K562 (cell line): ENCODE data around the gene ADAMTS14. TPM values are rescaled to one million over a fixed set of nuclear protein-coding genes. Genes with fewer than 3 reads are reported as not detected.

Experiments
- CXXC5 ChIP-seq: fragments of 250-450 bp; sonication (Bioruptor Pico); IDR thresholded peaks from 2 replicates; pipeline ENCODE4 v1.8.0; 2022; ENCODE audit warnings: inconsistent platforms, mild to moderate bottlenecking, moderate library complexity
- GMEB1 ChIP-seq: fragments of 250-450 bp; sonication (Bioruptor Pico); IDR thresholded peaks from 2 replicates; pipeline ENCODE4 v1.4.0; 2020; ENCODE audit warnings: mild to moderate bottlenecking
- HNRNPUL1 ChIP-seq: fragments of 200-400 bp; formaldehyde crosslinking; IDR thresholded peaks from 2 replicates; pipeline ENCODE4 v1.6.1; 2017; ENCODE audit warnings: low read length
- MTA1 ChIP-seq: fragments of 450-650 bp; IDR thresholded peaks from 2 replicates; pipeline ENCODE4 v1.6.1; 2017; ENCODE audit warnings: borderline replicate concordance
- MXD1 ChIP-seq: fragments of 250-450 bp; sonication (Bioruptor Pico); IDR thresholded peaks from 2 replicates; pipeline ENCODE4 v1.8.0; 2021; ENCODE audit warnings: borderline replicate concordance, mild to moderate bottlenecking, moderate library complexity; ENCODE audit not compliant: poor library complexity, severe bottlenecking
- NFIC ChIP-seq: fragments of 450-650 bp; IDR thresholded peaks from 2 replicates; pipeline ENCODE4 v1.6.1; 2017; ENCODE audit warnings: mild to moderate bottlenecking, inconsistent platforms
- RBFOX2 ChIP-seq: fragments of 200-400 bp; formaldehyde crosslinking; IDR thresholded peaks from 2 replicates; pipeline ENCODE4 v1.6.1; 2017; ENCODE audit warnings: low read depth, mild to moderate bottlenecking, low read length, moderate library complexity
- TBL1XR1 ChIP-seq, 2 experiments: IDR thresholded peaks; 2 replicates each; pipeline ENCODE4 v1.6.1; 2012; ENCODE audit warnings: improper control_type of control experiment in 2 of 2, low read length in 2 of 2, mild to moderate bottlenecking in 1 of 2
- ZKSCAN8 ChIP-seq: fragments of 200-800 bp; sonication (Bioruptor generic); IDR thresholded peaks from 2 replicates; pipeline ENCODE4 v1.6.1; 2016; ENCODE audit warnings: missing genetic modification characterization, missing compliant biosample characterization
- polyA plus RNA-seq, 8 experiments: library from polyadenylated mRNA; depleted of rRNA in 4 of 8; stranded (reverse) in 5 of 8; unstranded in 3 of 8; fragments of >200 nt; fragmentation: Nextera tagmentation in 2 of 8; fragmentation: Illumina TruSeq in 1 of 8; extraction: Ambion mirVana in 2 of 8; extraction: Trizol in 1 of 8; gene quantifications; 2 replicates each; pipeline versions ENCODE4 v1.2.1 to v1.2.3, GENCODE V29; 2011 to 2014; ENCODE audit warnings: inconsistent platforms in 1 of 8, missing spikeins in 1 of 8
- total RNA-seq, 7 experiments: library from RNA; depleted of rRNA in 6 of 7; stranded (reverse); fragments of >200 nt in 6 of 7; fragmentation: Illumina TruSeq in 2 of 7; extraction: Trizol in 2 of 7; gene quantifications; 2 replicates each; pipeline versions ENCODE4 v1.2.1 to v1.2.3, GENCODE V29; 2011 to 2021; ENCODE audit warnings: low replicate concordance in 1 of 7
- TF ChIP-seq, protein P1 (sequence below), 2 experiments: fragments of 450-650 bp in 1 of 2; sonication (generic) in 1 of 2; formaldehyde crosslinking in 1 of 2; IDR thresholded peaks in 1 of 2; conservative IDR thresholded peaks in 1 of 2; 2 replicates each; pipeline versions ENCODE4 v1.6.1 to v1.8.1; 2016 to 2023; ENCODE audit warnings: mild to moderate bottlenecking in 2 of 2, moderate library complexity in 2 of 2, inconsistent platforms in 1 of 2, missing genetic modification reagents in 1 of 2
- TF ChIP-seq, protein P2 (sequence below), 2 experiments: IDR thresholded peaks in 1 of 2; conservative IDR thresholded peaks in 1 of 2; 2 replicates each; pipeline ENCODE4 v1.6.1; 2016; ENCODE audit warnings: low read depth in 2 of 2, mild to moderate bottlenecking in 1 of 2, missing compliant biosample characterization in 1 of 2, missing genetic modification characterization in 1 of 2, moderate library complexity in 1 of 2
- TF ChIP-seq, protein P3 (sequence below): fragments of 200-800 bp; sonication (Bioruptor generic); IDR thresholded peaks from 2 replicates; pipeline ENCODE4 v1.6.1; 2016; ENCODE audit warnings: missing genetic modification characterization, missing compliant biosample characterization

Gene ADAMTS14
- total and polyA plus RNA-seq, 9 of the 15 experiments (the other 6 are each of a cell fraction or from before 2014, with no cell fraction given), result 0.04 to 37.4 (median 15.9) TPM

DNA sequence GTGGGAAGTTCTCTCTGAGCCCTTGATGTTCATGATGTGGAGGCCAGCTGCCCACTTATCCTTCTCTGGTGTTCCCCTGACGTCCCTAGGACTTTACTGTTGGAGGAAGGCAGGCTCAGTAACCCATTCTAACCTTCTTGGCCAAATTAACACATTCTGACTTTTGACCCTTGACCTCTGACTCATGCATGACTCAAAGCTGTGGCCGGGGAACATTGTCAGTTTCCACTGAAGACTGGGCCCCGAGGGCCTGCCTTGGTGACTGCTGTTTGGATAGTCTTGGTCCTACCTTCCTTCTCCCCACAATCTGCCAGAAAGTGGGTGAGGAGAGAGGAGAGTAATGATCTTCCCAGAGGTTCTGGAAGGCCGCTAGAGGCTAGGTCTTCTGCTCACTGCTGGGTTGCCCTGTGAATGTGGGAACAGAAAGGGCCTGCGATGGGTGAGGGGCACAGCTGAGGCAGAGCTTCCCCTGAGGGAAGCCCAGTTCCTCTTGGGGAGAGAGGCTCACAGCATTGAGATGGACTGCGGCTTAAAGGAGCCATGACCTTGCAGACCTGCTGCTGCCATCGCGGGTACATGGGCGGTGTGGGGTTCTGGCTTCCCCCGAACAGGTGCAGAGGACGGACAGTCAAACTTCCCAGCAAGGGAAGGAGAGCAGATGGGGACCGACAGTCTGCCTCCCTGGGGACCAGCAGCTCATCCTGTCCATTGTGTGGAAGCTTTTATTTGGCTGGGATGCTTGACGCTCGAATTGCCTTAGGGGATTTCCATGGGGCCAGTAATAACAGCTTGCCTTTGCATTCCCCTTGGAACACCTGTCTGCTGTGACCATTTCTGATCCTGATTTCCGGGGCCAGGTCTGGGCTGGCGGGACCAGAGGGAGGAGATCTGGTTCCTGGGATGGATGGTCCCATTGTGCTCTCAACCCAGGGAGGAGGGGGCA, 43.8 kb downstream of the ADAMTS14 start (continued):
- 0 out of 4 replicates have a peak, but pooled peaks of 1 of the 2 experiments have one; percentile 23 for TF ChIP-seq TBL1XR1 (IDR thresholded peaks at IDR 0.05; ENCODE audit: low read length in 2 of 2)
- TF ChIP-seq, protein P1, sequence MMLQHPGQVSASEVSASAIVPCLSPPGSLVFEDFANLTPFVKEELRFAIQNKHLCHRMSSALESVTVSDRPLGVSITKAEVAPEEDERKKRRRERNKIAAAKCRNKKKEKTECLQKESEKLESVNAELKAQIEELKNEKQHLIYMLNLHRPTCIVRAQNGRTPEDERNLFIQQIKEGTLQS (IDR thresholded peaks at IDR 0.05), result peak; percentile 97
- TF ChIP-seq, protein P1 (CRISPR knock-in tag; conservative IDR thresholded peaks at IDR 0.05), result peak; percentile 86
- no peak for TF ChIP-seq ZKSCAN8 (CRISPR knock-in tag)
- 0 out of 2 replicates have a peak, but pooled peaks have one; percentile 17 for TF ChIP-seq RBFOX2
- no peak for TF ChIP-seq GMEB1
- TF ChIP-seq MXD1 (CRISPR knock-in tag), result no peak
- TF ChIP-seq, protein P2, sequence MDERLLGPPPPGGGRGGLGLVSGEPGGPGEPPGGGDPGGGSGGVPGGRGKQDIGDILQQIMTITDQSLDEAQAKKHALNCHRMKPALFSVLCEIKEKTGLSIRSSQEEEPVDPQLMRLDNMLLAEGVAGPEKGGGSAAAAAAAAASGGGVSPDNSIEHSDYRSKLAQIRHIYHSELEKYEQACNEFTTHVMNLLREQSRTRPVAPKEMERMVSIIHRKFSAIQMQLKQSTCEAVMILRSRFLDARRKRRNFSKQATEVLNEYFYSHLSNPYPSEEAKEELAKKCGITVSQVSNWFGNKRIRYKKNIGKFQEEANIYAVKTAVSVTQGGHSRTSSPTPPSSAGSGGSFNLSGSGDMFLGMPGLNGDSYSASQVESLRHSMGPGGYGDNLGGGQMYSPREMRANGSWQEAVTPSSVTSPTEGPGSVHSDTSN (CRISPR knock-in tag; IDR thresholded peaks at IDR 0.05; ENCODE audit: low read depth), result no peak
- TF ChIP-seq, protein P2 (tag; conservative IDR thresholded peaks at IDR 0.05; ENCODE audit: low read depth), result no peak
- TF ChIP-seq MTA1, result peak; percentile 42; the same call in 1 of the 2 replicates
- TF ChIP-seq HNRNPUL1, result no peak
- TF ChIP-seq CXXC5 (CRISPR knock-in tag), result peak; percentile 62
- peak; percentile 24 for TF ChIP-seq NFIC
- TF ChIP-seq, protein P3, sequence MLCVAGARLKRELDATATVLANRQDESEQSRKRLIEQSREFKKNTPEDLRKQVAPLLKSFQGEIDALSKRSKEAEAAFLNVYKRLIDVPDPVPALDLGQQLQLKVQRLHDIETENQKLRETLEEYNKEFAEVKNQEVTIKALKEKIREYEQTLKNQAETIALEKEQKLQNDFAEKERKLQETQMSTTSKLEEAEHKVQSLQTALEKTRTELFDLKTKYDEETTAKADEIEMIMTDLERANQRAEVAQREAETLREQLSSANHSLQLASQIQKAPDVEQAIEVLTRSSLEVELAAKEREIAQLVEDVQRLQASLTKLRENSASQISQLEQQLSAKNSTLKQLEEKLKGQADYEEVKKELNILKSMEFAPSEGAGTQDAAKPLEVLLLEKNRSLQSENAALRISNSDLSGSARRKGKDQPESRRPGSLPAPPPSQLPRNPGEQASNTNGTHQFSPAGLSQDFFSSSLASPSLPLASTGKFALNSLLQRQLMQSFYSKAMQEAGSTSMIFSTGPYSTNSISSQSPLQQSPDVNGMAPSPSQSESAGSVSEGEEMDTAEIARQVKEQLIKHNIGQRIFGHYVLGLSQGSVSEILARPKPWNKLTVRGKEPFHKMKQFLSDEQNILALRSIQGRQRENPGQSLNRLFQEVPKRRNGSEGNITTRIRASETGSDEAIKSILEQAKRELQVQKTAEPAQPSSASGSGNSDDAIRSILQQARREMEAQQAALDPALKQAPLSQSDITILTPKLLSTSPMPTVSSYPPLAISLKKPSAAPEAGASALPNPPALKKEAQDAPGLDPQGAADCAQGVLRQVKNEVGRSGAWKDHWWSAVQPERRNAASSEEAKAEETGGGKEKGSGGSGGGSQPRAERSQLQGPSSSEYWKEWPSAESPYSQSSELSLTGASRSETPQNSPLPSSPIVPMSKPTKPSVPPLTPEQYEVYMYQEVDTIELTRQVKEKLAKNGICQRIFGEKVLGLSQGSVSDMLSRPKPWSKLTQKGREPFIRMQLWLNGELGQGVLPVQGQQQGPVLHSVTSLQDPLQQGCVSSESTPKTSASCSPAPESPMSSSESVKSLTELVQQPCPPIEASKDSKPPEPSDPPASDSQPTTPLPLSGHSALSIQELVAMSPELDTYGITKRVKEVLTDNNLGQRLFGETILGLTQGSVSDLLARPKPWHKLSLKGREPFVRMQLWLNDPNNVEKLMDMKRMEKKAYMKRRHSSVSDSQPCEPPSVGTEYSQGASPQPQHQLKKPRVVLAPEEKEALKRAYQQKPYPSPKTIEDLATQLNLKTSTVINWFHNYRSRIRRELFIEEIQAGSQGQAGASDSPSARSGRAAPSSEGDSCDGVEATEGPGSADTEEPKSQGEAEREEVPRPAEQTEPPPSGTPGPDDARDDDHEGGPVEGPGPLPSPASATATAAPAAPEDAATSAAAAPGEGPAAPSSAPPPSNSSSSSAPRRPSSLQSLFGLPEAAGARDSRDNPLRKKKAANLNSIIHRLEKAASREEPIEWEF (CRISPR knock-in tag), result no peak
